HCT116 (cell line): ENCODE data around the gene ADAMTS20. TPM values are rescaled to one million over a fixed set of nuclear protein-coding genes. Genes with fewer than 3 reads are reported as not detected.

Source experiments
- ATAC-seq: fragments of 200-7000 bp; cut with Tn5 transposase; 2 replicates; pipeline ENCODE4 v1.9.1; 2020; ENCODE audit warnings: mild to moderate bottlenecking, moderate library complexity
- BruUV-seq: library from RNA; stranded (reverse); fragments of 400-500 nt; replicated peaks from 2 replicates; lab custom pipeline; 2021; lab: Mats Ljungman, UMichigan
- CTCF ChIA-PET: fragments of 300-600 bp; sonication (Branson Sonifier 250); formaldehyde crosslinking; loops from one replicate; lab custom pipeline; 2021; ENCODE audit warnings: antibody characterized with exemption; lab: Charles Lee
- POLR2A ChIA-PET: fragments of 300-600, 350-600 bp; sonication (Branson Sonifier 250); formaldehyde crosslinking; loops from one replicate; lab custom pipeline; 2021; ENCODE audit warnings: antibody characterized with exemption; lab: Charles Lee
- RAD21 ChIA-PET, 2 experiments: fragments of 300-600 bp; sonication (Branson Sonifier 250); formaldehyde crosslinking; loops; one replicate each; lab custom pipeline; 2023; ENCODE audit warnings: low total read pairs in 2 of 2; ENCODE audit not compliant: uncharacterized antibody in 2 of 2, unreplicated experiment in 2 of 2, low non-redundant PET in 1 of 2; lab: Charles Lee
- DNase-seq: peaks from one replicate; pipeline ENCODE4 v3.0.0-alpha.2; 2010; ENCODE audit warnings: low read depth, low spot score
- H2AFZ ChIP-seq: fragments of 200-600 bp; shearing (Covaris generic), sonication (generic); 2 replicates; pipeline ENCODE4 v1.6.1; 2017; ENCODE audit warnings: low read depth, mixed run types, mixed read lengths, antibody characterized with exemption, low read length; ENCODE audit not compliant: poor library complexity, severe bottlenecking
- H3K27ac ChIP-seq: 2 replicates; pipeline ENCODE4 v1.5.1; 2012; ENCODE audit warnings: low read depth, low read length
- H3K27me3 ChIP-seq: fragments of 200-600 bp; sonication (generic); 2 replicates; pipeline ENCODE4 v1.6.1; 2016; ENCODE audit warnings: mixed run types, low read length, mixed read lengths; ENCODE audit not compliant: insufficient read depth
- H3K36me3 ChIP-seq, 2 experiments: fragments of 200-500 bp in 1 of 2; fragments of 200-600 bp in 1 of 2; sonication (Bioruptor generic) in 1 of 2; sonication (generic) in 1 of 2; 2 replicates each; pipeline versions ENCODE4 v1.5.1 to v1.6.1; 2014 to 2016; ENCODE audit warnings: low read length in 2 of 2, inconsistent platforms in 1 of 2, mixed read lengths in 1 of 2, mixed run types in 1 of 2; ENCODE audit not compliant: insufficient read depth in 2 of 2, control insufficient read depth in 1 of 2
- H3K4me1 ChIP-seq, 2 experiments: fragments of 200-600 bp in 1 of 2; sonication (generic) in 1 of 2; 2 replicates each; pipeline versions ENCODE4 v1.5.1 to v1.6.1; 2012 to 2017; ENCODE audit warnings: low read length in 2 of 2, inconsistent platforms in 1 of 2, mild to moderate bottlenecking in 1 of 2, mixed read lengths in 1 of 2, mixed run types in 1 of 2, moderate library complexity in 1 of 2; ENCODE audit not compliant: insufficient read depth in 2 of 2, control insufficient read depth in 1 of 2
- H3K4me2 ChIP-seq: fragments of 200-600 bp; sonication (generic); 2 replicates; pipeline ENCODE4 v1.6.1; 2017; ENCODE audit warnings: mixed run types, low read length, mixed read lengths
- H3K4me3 ChIP-seq, 2 experiments: fragments of 200-600 bp in 1 of 2; sonication (generic) in 1 of 2; replicated peaks in 1 of 2; 2 replicates each; pipeline ENCODE4 v1.5.1; 2011 to 2016; ENCODE audit warnings: low read length in 2 of 2, control low read depth in 1 of 2, low read depth in 1 of 2, mild to moderate bottlenecking in 1 of 2, mixed read lengths in 1 of 2, mixed run types in 1 of 2
- H3K79me2 ChIP-seq: fragments of 200-600 bp; sonication (generic); 2 replicates; pipeline ENCODE4 v1.6.1; 2017; ENCODE audit warnings: mild to moderate bottlenecking, mixed run types, low read length, moderate library complexity, mixed read lengths; ENCODE audit not compliant: insufficient read depth
- H3K9ac ChIP-seq: fragments of 200-600 bp; sonication (generic); 2 replicates; pipeline ENCODE4 v1.6.1; 2016; ENCODE audit warnings: low read length, mixed read lengths
- H3K9me2 ChIP-seq: fragments of 200-600 bp; sonication (generic), shearing (Covaris generic); 2 replicates; pipeline ENCODE4 v1.6.1; 2017; ENCODE audit warnings: mixed run types, mild to moderate bottlenecking, moderate library complexity; ENCODE audit not compliant: insufficient read depth
- H3K9me3 ChIP-seq, 2 experiments: fragments of 200-500 bp in 1 of 2; fragments of 200-600 bp in 1 of 2; sonication (Bioruptor generic) in 1 of 2; sonication (generic) in 1 of 2; 2 replicates each; pipeline ENCODE4 v1.6.1; 2014 to 2017; ENCODE audit warnings: low read length in 2 of 2, mixed read lengths in 2 of 2, inconsistent platforms in 1 of 2, low read depth in 1 of 2, mild to moderate bottlenecking in 1 of 2, mixed run types in 1 of 2, moderate library complexity in 1 of 2; ENCODE audit not compliant: control insufficient read depth in 1 of 2, insufficient read depth in 1 of 2
- H4K20me1 ChIP-seq: fragments of 200-600 bp; sonication (generic), shearing (Covaris generic); 2 replicates; pipeline ENCODE4 v1.6.1; 2017; ENCODE audit warnings: mixed run types, mild to moderate bottlenecking, moderate library complexity; ENCODE audit not compliant: insufficient read depth
- CEBPB ChIP-seq: IDR thresholded peaks from 2 replicates; pipeline ENCODE4 v1.6.1; 2012; ENCODE audit warnings: low read depth
- CTCF ChIP-seq, 3 experiments: fragments of 200-600 bp in 1 of 3; sonication (generic) in 1 of 3; IDR thresholded peaks in 2 of 3; conservative IDR thresholded peaks in 1 of 3; 2 replicates each; pipeline ENCODE4 v1.5.1; 2012 to 2017; ENCODE audit warnings: low read depth in 2 of 3, low read length in 2 of 3, antibody characterized with exemption in 1 of 3, borderline replicate concordance in 1 of 3, control low read depth in 1 of 3, mild to moderate bottlenecking in 1 of 3, mixed read lengths in 1 of 3, mixed run types in 1 of 3, moderate library complexity in 1 of 3; ENCODE audit not compliant: insufficient read depth in 1 of 3
- ELF1 ChIP-seq: IDR thresholded peaks from 2 replicates; pipeline ENCODE4 v1.6.1; 2012; ENCODE audit warnings: low read depth, borderline replicate concordance
- EZH2phosphoT487 ChIP-seq: fragments of 200-600 bp; IDR thresholded peaks from 2 replicates; pipeline ENCODE4 v1.6.1; 2018; ENCODE audit warnings: antibody characterized with exemption, borderline replicate concordance
- JUND ChIP-seq: IDR thresholded peaks from 2 replicates; pipeline ENCODE4 v1.6.1; 2012
- MAX ChIP-seq: IDR thresholded peaks from 2 replicates; pipeline ENCODE4 v1.6.1; 2012
- RAD21 ChIP-seq: IDR thresholded peaks from 2 replicates; pipeline ENCODE4 v1.6.1; 2012; ENCODE audit warnings: low read depth, mild to moderate bottlenecking
- TCF7L2 ChIP-seq: IDR thresholded peaks from 2 replicates; pipeline ENCODE4 v1.7.0; 2011; ENCODE audit warnings: borderline replicate concordance, inconsistent platforms; ENCODE audit not compliant: insufficient read depth, insufficient read length; ENCODE audit errors: extremely low read depth
- YY1 ChIP-seq: IDR thresholded peaks from 2 replicates; pipeline ENCODE4 v1.6.1; 2011; ENCODE audit warnings: low read length, low read depth, moderate library complexity, mild to moderate bottlenecking; ENCODE audit not compliant: insufficient replicate concordance; ENCODE audit errors: extremely low read depth
- ZBTB33 ChIP-seq: IDR thresholded peaks from 2 replicates; pipeline ENCODE4 v1.6.1; 2011; ENCODE audit warnings: mild to moderate bottlenecking, low read length, moderate library complexity; ENCODE audit not compliant: insufficient replicate concordance; ENCODE audit errors: extremely low read depth
- ZFX ChIP-seq: fragments of 450-650 bp; IDR thresholded peaks from 2 replicates; pipeline ENCODE4 v1.6.1; 2017
- ZNF274 ChIP-seq: fragments of 200-500 bp; sonication (Bioruptor generic); IDR thresholded peaks from 2 replicates; pipeline ENCODE4 v1.6.1; 2014; ENCODE audit warnings: mild to moderate bottlenecking, low read depth, low read length, inconsistent platforms
- intact Hi-C: fragments of 100-400 bp; cut with micrococcal nuclease; formaldehyde crosslinking; loops from 2 replicates; pipeline ENCODE4 v1.10.0; 2022
- total RNA-seq: library from RNA; stranded (reverse); gene quantifications from one replicate; pipeline ENCODE4 v1.2.1, GENCODE V29; 2021; ENCODE audit not compliant: unreplicated experiment

Gene ADAMTS20
- total RNA-seq, 1 experiment from 2014 or later: not detected

GRCh38 chr12:43348221-43348620 is 203.8 kb downstream of the ADAMTS20 start (continued):
- no peak for TF ChIP-seq ZBTB33
- no peak for TF ChIP-seq JUND
- TF ChIP-seq TCF7L2: no peak
- no peak for TF ChIP-seq CEBPB
- no peak for TF ChIP-seq MAX
- TF ChIP-seq CTCF (IDR thresholded peaks at IDR 0.05 in 2 of 3, conservative IDR thresholded peaks at IDR 0.05 in 1 of 3; ENCODE audit: borderline replicate concordance in 1 of 3, insufficient read depth in 1 of 3, low read depth in 2 of 3, low read length in 2 of 3): no peak
- no peak for TF ChIP-seq ZFX
- TF ChIP-seq RAD21: no peak

- ChIA-PET RAD21 (no interaction called here), POLR2A (no interaction called here), CTCF (no interaction called here)
- Histone ChIP-seq H4K20me1 (no peaks in the 10 kb centered on the region), H3K36me3 (no peaks in the 10 kb centered on the region), H3K4me3 (no peak overlapping the region), H3K9ac (no peak overlapping the region), H3K27ac (no peak overlapping the region), H2AFZ (no peak overlapping the region), H3K4me2 (no peak overlapping the region), H3K4me1 (no peaks in the 10 kb centered on the region), H3K27me3 (no peaks in the 10 kb centered on the region), H3K79me2 (no peaks in the 10 kb centered on the region), H3K9me3 (peaks cover 0 to 5% of the 10 kb centered on the region in 2 experiments; a peak in 1 of 4 replicates), H3K9me2 (no peaks in the 10 kb centered on the region)
- ATAC-seq (no peak), DNase-seq (no peak)
- TF ChIP-seq YY1 (no peak), EZH2phosphoT487 (no peak), ZBTB33 (no peak), ELF1 (no peak), ZNF274 (no peak), CTCF (IDR thresholded peaks at IDR 0.05 in 2 of 3, conservative IDR thresholded peaks at IDR 0.05 in 1 of 3; ENCODE audit: borderline replicate concordance in 1 of 3, insufficient read depth in 1 of 3, low read depth in 2 of 3, low read length in 2 of 3) (no peak), RAD21 (no peak), ZFX (no peak)
- no TSS peak for BruUV-seq
- intact Hi-C loops: no loop called here
Measured at GRCh38 chr12:43347026-43347425, 205.0 kb downstream of the ADAMTS20 start.
